IMR-90 (cell line): ENCODE results near the gene CTNNAL1.

ENCODE experiments used
- CTCF ChIP-seq: conservative IDR thresholded peaks from 2 replicates; pipeline ENCODE4 v1.5.1; 2012; ENCODE audit warnings: mild to moderate bottlenecking, low read depth, low read length, improper control_type of control experiment
- MAFK ChIP-seq: IDR thresholded peaks from 2 replicates; pipeline ENCODE4 v1.6.1; 2012; ENCODE audit warnings: low read depth, low read length, improper control_type of control experiment
- POLR2A ChIP-seq: IDR thresholded peaks from 2 replicates; pipeline ENCODE4 v1.6.1; 2012; ENCODE audit warnings: mild to moderate bottlenecking, low read depth, low read length
- USF2 ChIP-seq: fragments of 150-350 bp; IDR thresholded peaks from 2 replicates; pipeline ENCODE4 v1.6.1; 2017; ENCODE audit warnings: mild to moderate bottlenecking, antibody characterized with exemption, low read length, low read depth

GRCh38 chr9:108903420-108904103 is 109.7 kb downstream of the CTNNAL1 start:
- no peak for TF ChIP-seq POLR2A
- no peak for TF ChIP-seq CTCF
- TF ChIP-seq MAFK: no peak
- no peak for TF ChIP-seq USF2
